ENCODE results near the gene CYP4A22.
"Not testable (repeated sequence)": the region's sequence is repeated elsewhere in the genome, so short reads cannot be mapped to it uniquely, and the experiment has no call there.

Gene CYP4A22

GRCh38 chr1:47156457-47156856 is 19.2 kb downstream of the CYP4A22 start:
- DNase-seq (ENCODE audit: low read depth in 4 of 4, low spot score in 1 of 4) = not testable (repeated sequence)

- not testable (repeated sequence) for DNase-seq (ENCODE audit: low read depth in 4 of 4, low spot score in 1 of 4)
Measured at GRCh38 chr1:47157957-47158356, 20.7 kb downstream of the CYP4A22 start.

DNA sequence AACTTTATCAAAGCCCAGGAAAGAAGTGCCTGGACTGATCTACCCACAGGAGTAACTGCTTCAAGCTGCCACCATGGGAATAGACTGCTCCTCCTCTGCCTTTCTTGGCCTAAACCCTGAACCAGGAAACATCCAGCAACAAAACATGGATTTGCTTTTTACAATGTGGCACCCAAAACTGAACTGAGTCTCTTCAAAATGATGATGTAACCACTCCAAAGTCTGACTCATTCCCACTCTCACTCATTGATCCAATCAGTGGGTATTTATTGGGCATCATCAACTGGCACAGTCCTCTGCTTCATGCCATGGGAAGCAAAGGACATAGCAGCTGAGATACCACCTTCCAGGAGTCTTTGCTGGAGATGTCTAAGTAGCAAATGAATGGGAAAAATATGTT is 23.5 kb downstream of the CYP4A22 start:
- DNase-seq (ENCODE audit: low read depth in 4 of 4, low spot score in 1 of 4) = no peak

DNA sequence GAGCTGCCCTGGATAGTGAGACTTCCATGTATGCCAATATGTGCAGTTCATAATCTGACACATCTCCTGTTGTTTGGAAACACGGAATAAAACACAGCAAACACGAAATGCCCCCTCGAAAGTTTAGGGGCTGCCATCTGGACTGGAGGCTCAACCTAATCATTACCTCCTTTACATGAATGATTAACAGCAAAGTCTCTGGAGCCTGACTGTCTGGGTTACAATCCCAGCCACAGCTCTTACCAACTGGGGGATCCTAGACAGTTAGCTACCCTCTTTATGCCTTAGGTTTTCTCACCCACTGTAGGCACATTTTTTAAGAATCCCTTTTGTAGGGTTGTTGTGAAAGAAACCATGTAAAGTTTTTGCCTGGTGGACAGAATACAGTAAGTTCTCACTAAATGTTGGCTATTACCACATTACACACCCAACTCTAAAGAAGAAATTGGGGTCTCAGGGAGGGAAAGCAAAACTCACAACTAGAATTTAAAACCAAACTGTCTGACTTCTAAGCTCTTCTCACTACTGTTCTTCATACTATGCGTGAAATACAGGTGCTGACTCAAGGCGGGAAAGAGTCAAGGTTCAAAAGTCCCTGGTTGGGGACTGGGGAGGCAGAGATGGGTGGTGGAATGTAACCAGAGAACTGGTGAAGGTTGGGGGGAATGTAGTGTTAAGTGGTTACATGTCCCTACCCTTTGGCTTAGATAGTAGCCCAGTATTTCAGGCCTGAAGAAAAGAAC is 24.2 kb downstream of the CYP4A22 start:
- no peak for DNase-seq (ENCODE audit: low read depth in 4 of 4, low spot score in 1 of 4)

GRCh38 chr1:47164552-47164951 is 27.3 kb downstream of the CYP4A22 start:
- no peak for DNase-seq (ENCODE audit: low read depth in 4 of 4, low spot score in 1 of 4)

GRCh38 chr1:47172782-47173181 is 35.5 kb downstream of the CYP4A22 start:
- DNase-seq (ENCODE audit: low read depth in 4 of 4, low spot score in 1 of 4) = no peak

- no peak for DNase-seq (ENCODE audit: low read depth in 4 of 4, low spot score in 1 of 4)
Measured at GRCh38 chr1:47174656-47175020, 37.4 kb downstream of the CYP4A22 start.

GRCh38 chr1:47175227-47175934 is 38.1 kb downstream of the CYP4A22 start:
- DNase-seq (ENCODE audit: low read depth in 4 of 4, low spot score in 1 of 4) = peak in 2 of 4 experiments; percentile 21 to 33

GRCh38 chr1:47178020-47178419 is 40.8 kb downstream of the CYP4A22 start:
- DNase-seq (ENCODE audit: low read depth in 4 of 4, low spot score in 1 of 4) = no peak

GRCh38 chr1:47178654-47179016 is 41.4 kb downstream of the CYP4A22 start:
- DNase-seq (ENCODE audit: low read depth in 4 of 4, low spot score in 1 of 4) = no peak

DNA sequence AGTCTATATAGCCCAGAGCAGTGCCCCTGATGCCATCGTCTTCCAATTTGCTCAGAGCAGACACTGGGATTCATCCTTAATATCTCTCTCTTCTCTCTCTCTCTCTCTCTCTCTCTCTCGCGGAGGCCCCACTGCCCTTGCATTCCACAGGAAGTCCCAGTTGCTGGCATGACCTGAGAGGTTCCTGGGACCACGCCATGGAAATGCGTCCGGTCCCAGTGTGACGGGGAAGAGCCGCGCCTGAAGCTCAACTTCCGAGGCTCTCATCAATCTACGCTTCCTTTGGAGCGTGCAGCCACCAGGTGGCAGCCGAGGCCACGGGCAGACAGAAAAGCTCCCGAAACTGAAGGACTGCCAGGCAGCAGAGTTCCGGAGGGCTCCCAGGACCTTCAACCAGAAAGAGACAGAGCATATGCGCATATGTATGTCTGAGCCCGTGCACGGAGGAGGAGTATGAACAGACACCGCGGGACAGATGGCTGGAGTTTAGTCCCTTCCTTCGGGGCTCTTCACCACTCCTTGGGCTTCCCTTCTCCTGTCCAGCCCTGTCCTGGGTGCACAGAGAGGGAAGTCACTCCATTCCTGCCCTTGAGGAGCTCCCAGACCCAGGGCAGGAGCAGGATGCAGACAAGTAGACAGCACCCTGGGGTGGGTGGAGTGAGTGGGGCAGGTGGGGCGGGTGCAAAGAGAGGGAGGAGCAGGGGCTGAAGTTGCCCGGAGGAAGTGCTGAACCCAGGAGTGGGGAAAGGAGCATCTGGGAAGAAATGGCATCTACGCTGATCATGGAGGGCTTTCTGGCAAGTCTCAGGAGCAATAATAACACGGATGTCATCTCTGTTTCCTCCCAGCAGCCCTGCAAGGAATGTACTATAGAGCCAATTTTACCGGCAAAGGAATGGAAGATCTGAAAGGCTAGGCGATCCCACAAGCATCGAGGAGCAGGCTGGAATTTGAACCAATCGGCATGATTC is 42.1 kb downstream of the CYP4A22 start:
- peak; percentile 38 to 73 (median 58) for DNase-seq (ENCODE audit: low read depth in 4 of 4, low spot score in 1 of 4)

DNA sequence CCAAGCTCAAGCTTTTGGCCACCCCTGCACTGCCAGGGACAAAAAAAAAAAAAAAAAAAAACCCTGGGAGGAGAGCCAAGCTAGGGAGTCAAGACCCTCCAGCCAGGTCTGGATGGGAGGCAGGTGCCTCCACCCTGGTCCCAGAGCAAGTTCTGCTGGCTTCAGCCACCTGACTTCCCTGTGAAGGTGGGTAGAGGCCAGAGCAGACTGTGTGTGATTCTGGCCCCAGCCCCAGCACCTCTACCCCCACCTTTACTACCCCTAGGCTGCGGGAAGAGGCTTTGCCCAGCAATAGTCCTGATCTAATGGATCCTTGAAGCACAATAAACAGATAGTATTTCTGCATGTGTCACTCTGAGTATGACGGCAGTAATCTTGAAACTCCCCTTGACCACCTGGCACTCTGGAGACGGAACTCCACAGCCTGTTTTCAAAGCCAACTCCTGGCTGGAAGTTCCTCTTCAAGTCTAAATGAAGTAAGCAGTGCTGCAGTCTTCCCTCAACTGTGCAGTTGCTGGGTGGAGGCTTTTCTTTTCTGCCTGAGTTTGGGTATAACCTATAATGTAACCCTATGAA is 42.8 kb downstream of the CYP4A22 start:
- no peak for DNase-seq (ENCODE audit: low read depth in 4 of 4, low spot score in 1 of 4)

GRCh38 chr1:47180603-47181094 is 43.4 kb downstream of the CYP4A22 start:
- DNase-seq (ENCODE audit: low read depth in 4 of 4, low spot score in 1 of 4) = no peak

DNA sequence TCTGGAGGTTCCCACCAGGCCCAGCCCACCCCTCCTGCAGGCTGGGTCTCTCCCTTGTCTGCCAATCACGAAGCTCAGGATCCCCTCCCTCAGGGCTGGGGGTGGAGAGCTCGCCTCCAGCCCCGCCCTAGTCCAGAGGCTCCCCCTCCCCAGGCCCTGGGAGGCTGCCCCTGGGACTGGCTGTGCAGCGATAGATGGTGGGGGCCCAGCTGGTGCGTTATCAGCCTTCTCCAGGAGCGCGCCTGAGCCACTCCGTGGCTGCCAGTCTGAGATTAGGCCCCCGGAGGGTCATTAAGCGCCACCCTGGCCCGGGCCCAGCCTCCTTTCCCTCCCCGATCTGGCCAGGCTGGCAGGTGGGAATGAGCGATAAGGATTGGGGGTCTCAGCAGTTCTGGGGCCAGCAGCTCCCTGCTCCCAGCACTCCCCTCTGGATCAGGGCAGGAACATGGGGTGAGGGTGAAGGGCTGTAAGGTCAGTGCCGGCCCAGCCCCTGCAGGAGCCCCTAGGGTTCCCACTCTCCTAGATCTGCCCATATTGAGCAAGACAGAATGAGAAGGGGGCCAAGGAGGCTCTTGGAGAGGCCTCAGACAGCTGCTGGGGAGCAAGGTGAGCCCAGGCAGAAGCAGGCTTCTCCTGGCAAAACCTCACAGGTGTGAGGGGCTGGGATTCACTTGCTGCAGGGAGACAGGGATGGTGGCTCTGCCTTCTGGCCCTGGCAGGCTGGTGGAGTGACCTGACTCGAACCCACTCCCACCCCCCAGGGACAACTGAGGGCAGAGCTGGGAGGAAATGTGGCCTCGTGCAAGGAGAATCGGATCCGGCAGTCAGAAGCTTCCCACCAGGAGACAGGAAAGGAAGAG is 44.1 kb downstream of the CYP4A22 start:
- DNase-seq (ENCODE audit: low read depth in 4 of 4, low spot score in 1 of 4) = no peak

DNA sequence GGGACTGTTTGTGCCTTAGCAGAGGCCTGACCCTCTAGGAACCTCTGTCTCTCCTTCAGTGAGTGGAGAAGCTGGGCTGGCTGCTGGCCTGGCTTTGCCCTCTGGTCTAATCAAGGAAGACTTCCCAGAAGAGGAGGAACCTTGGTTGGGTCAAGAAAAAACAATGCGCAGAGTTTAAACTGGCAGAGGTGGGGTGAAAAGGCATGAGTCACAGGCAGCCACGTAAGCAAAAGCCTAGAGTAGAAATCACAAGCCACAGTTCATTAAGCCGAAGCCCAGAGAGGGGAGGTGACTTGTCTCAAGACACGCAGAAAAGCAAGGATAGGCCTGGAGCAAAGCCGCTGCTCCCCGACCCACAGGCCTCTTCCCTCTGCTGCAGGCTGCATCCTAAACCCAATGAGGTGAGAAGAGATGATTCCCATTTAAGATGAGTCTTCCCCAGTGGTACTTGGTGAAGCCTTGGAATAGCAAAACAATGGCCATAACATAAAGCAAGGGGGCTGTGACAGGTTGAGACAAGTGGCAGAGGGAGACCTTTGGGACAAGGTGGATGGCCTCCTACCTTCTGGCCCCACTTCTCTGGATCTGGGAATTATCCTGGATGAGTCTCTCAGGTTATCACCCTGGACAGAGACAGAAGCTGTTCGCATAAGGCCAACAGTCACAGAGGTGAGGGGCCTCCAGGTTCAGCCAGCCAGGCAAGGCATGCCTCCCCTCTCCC is 44.9 kb downstream of the CYP4A22 start:
- no peak for DNase-seq (ENCODE audit: low read depth in 4 of 4, low spot score in 1 of 4)

GRCh38 chr1:47182676-47183235 is 45.5 kb downstream of the CYP4A22 start:
- DNase-seq (ENCODE audit: low read depth in 4 of 4, low spot score in 1 of 4) = no peak

DNA sequence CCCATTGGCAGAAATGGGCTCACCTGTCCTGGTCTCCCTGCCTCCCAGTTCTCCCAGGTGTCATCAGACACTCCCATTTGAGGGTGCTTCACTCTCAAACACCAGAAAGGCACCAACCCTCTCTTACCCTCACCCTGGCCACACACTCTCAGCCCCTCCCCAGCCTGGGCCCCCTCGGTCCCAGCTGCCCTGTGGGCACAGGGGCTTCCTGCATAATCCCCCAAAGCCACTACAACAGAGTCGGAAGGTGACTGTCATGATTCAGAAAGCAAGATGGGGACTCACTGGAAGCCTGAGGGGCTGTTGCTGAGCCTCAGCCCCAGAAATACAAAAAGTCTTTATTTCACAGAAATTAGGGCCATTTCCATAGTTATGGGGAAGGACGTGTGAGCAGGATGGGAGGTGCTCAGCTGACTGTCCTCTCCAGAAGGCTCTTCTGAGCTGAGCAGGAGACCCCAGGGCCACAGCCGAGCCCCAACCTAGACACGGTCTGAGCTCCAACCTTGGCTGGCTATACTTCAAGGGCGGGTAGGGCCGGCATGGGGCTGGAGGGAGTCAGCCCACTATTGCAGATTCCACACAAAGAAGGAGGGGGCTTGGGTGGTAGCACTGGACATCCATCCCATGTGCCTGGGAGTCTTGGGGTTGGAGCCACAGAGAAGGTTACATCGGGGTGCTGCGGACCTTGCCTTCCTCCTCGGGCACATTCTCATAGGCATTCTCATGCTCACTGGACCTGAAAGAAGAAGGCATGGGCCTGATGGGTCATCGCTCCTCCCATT is 46.3 kb downstream of the CYP4A22 start:
- DNase-seq (ENCODE audit: low read depth in 4 of 4, low spot score in 1 of 4) = no peak

- DNase-seq (ENCODE audit: low read depth in 4 of 4, low spot score in 1 of 4) = no peak
Measured at GRCh38 chr1:47184090-47184821, 47.0 kb downstream of the CYP4A22 start.

Measured in stimulated activated CD4-positive, alpha-beta T cell treated with anti-CD3 and anti-CD28 coated beads, Interleukin-1b, Interleukin-23, amount 100 ng/mL, for 24 hours (primary cell).